Mesenchymal stem cell (in vitro differentiated cells and primary cell): ENCODE results near the gene KRTAP22-2. TPM values are rescaled to one million over a fixed set of nuclear protein-coding genes. Genes with fewer than 3 reads are reported as not detected.

Experiments
- DNase-seq: peaks from one replicate; pipeline ENCODE4 v3.0.0-alpha.2; 2013
- H2AFZ ChIP-seq: one replicate; pipeline ENCODE4 v1.6.1; 2013; ENCODE audit warnings: low read depth, mild to moderate bottlenecking, control low read depth, inconsistent platforms, low read length, moderate library complexity
- H2AK5ac ChIP-seq: 2 replicates; pipeline ENCODE4 v1.6.1; 2013; ENCODE audit warnings: low read length, moderate library complexity, mild to moderate bottlenecking, inconsistent platforms; ENCODE audit not compliant: severe bottlenecking
- H2BK120ac ChIP-seq: one replicate; pipeline ENCODE4 v1.6.1; 2013; ENCODE audit warnings: low read depth, mild to moderate bottlenecking, inconsistent platforms, low read length, moderate library complexity
- H2BK12ac ChIP-seq, 2 experiments: one replicate each; pipeline ENCODE4 v1.6.1; 2013; ENCODE audit warnings: inconsistent platforms in 2 of 2, low read length in 2 of 2, mild to moderate bottlenecking in 2 of 2, moderate library complexity in 2 of 2, control low read depth in 1 of 2
- H2BK15ac ChIP-seq: one replicate; pipeline ENCODE4 v1.6.1; 2013; ENCODE audit warnings: mild to moderate bottlenecking, low read depth, inconsistent platforms; ENCODE audit not compliant: poor library complexity, severe bottlenecking
- H2BK5ac ChIP-seq: 2 replicates; pipeline ENCODE4 v1.6.1; 2013; ENCODE audit warnings: low read depth, mild to moderate bottlenecking, low read length, control low read depth, inconsistent platforms; ENCODE audit not compliant: poor library complexity, severe bottlenecking
- H3K14ac ChIP-seq, 2 experiments: one replicate each; pipeline ENCODE4 v1.6.1; 2013; ENCODE audit warnings: inconsistent platforms in 2 of 2, low read length in 2 of 2, control low read depth in 1 of 2, mild to moderate bottlenecking in 1 of 2, moderate library complexity in 1 of 2
- H3K18ac ChIP-seq, 2 experiments: one replicate each; pipeline ENCODE4 v1.6.1; 2013; ENCODE audit warnings: inconsistent platforms in 2 of 2, low read length in 2 of 2, control low read depth in 1 of 2, low read depth in 1 of 2, mild to moderate bottlenecking in 1 of 2
- H3K23ac ChIP-seq, 2 experiments: one replicate each; pipeline ENCODE4 v1.6.1; 2013; ENCODE audit warnings: inconsistent platforms in 2 of 2, low read length in 2 of 2, mild to moderate bottlenecking in 2 of 2, moderate library complexity in 2 of 2, control low read depth in 1 of 2
- H3K27ac ChIP-seq: 2 replicates; pipeline ENCODE4 v1.5.1; 2013; ENCODE audit warnings: mild to moderate bottlenecking, moderate library complexity, low read length, control low read depth, inconsistent platforms; ENCODE audit not compliant: poor library complexity, severe bottlenecking
- H3K27me3 ChIP-seq, 2 experiments: 2 replicates each; pipeline versions ENCODE4 v1.6.1 to v1.7.0; 2013; ENCODE audit warnings: low read length in 2 of 2, mild to moderate bottlenecking in 2 of 2, moderate library complexity in 2 of 2, control low read depth in 1 of 2, inconsistent platforms in 1 of 2; ENCODE audit not compliant: control insufficient read depth in 1 of 2, insufficient read depth in 1 of 2
- H3K36me3 ChIP-seq, 2 experiments: 2 replicates each; pipeline versions ENCODE4 v1.6.1 to v1.7.0; 2013; ENCODE audit warnings: low read length in 2 of 2, control low read depth in 1 of 2, inconsistent platforms in 1 of 2, low read depth in 1 of 2, mild to moderate bottlenecking in 1 of 2; ENCODE audit not compliant: insufficient read depth in 2 of 2, control insufficient read depth in 1 of 2
- H3K4ac ChIP-seq, 2 experiments: one replicate each; pipeline ENCODE4 v1.6.1; 2013; ENCODE audit warnings: inconsistent platforms in 2 of 2, low read length in 2 of 2, mild to moderate bottlenecking in 2 of 2, moderate library complexity in 2 of 2, control low read depth in 1 of 2, low read depth in 1 of 2
- H3K4me1 ChIP-seq: 2 replicates; pipeline ENCODE4 v1.6.1; 2013; ENCODE audit warnings: low read depth, low read length, control low read depth; ENCODE audit not compliant: control insufficient read depth, insufficient read depth
- H3K4me2 ChIP-seq: 2 replicates; pipeline ENCODE4 v1.6.1; 2013; ENCODE audit warnings: low read length, mild to moderate bottlenecking, inconsistent platforms; ENCODE audit not compliant: poor library complexity, severe bottlenecking
- H3K4me3 ChIP-seq, 2 experiments: 2 replicates each; pipeline versions ENCODE4 v1.5.1 to v1.7.0; 2013; ENCODE audit warnings: low read length in 2 of 2, mild to moderate bottlenecking in 2 of 2, control low read depth in 1 of 2, low read depth in 1 of 2; ENCODE audit not compliant: insufficient read depth in 1 of 2
- H3K79me1 ChIP-seq: replicated peaks from 2 replicates; pipeline ENCODE4 v1.6.1; 2013; ENCODE audit warnings: mild to moderate bottlenecking, control low read depth, low read length, inconsistent platforms; ENCODE audit not compliant: poor library complexity, severe bottlenecking
- H3K9ac ChIP-seq: 2 replicates; pipeline ENCODE4 v1.7.0; 2013; ENCODE audit warnings: mild to moderate bottlenecking, low read length, moderate library complexity
- H3K9me3 ChIP-seq: 2 replicates; pipeline ENCODE4 v1.7.0; 2013; ENCODE audit warnings: mild to moderate bottlenecking, low read length; ENCODE audit not compliant: control insufficient read depth
- H4K8ac ChIP-seq: one replicate; pipeline ENCODE4 v1.6.1; 2013; ENCODE audit warnings: inconsistent platforms, mild to moderate bottlenecking, low read length, moderate library complexity
- H4K91ac ChIP-seq: one replicate; pipeline ENCODE4 v1.6.1; 2013; ENCODE audit warnings: mild to moderate bottlenecking, low read length, inconsistent platforms
- WGBS: methylation state at CpG from one replicate; pipeline ENCODE4 v1.1.7; 2013; ENCODE audit warnings: mixed read lengths; 5-methylcytosine and 5-hydroxymethylcytosine counted together
- small RNA-seq: library from polyadenylated mRNA; stranded (forward); fragments of <200 nt; extraction: miRNeasy Mini kit (QIAGEN cat#:217004); gene quantifications from one replicate; pipeline ENCODE3, GENCODE V24; 2013; ENCODE audit warnings: low read depth

KRTAP22-2 gene

DNA sequence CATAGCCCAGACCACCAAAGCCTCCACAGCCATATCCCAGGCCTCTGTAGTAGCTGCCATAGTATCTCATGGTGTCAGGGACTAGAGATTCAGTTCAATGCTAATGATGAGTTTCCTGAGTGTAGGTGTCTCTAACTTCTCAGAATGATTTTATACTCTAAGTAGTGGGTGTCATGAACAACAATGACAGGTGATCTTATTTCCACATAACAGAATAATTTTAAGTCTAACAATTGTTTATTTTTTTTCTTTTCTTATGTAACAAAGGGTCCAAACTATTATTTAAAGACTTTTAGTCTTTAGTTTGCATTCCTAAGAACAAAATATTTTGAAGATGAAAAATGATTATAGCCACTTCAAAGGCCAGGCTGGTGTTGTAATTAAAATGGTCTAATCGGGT is 48.4 kb downstream of the KRTAP22-2 start, which contains the start of gene KRTAP19-6:
Gene KRTAP19-6 (minus strand): TSS at position 101 of the 400 bp plus-strand sequence. CDS start 31 bp downstream, at position 70.
- Histone ChIP-seq H3K27ac (no peak within 1 kb of the TSS), H3K27me3 (no peaks in the 10 kb centered on the region), H3K23ac (no peak within 1 kb of the TSS), H3K4me2 (no peak within 1 kb of the TSS), H3K18ac (no peak within 1 kb of the TSS), H2BK120ac (no peak within 1 kb of the TSS), H2AFZ (no peak within 1 kb of the TSS), H3K79me1 (no peaks in the 10 kb centered on the region), H3K4me1 (no peaks in the 10 kb centered on the region), H2AK5ac (no peak within 1 kb of the TSS), H2BK5ac (no peak within 1 kb of the TSS), H2BK12ac (no peak within 1 kb of the TSS), H4K91ac (no peak within 1 kb of the TSS), H3K36me3 (no peaks in the 10 kb centered on the region), H3K14ac (no peak within 1 kb of the TSS), H4K8ac (no peak within 1 kb of the TSS), H3K9ac (no peak within 1 kb of the TSS), H3K9me3 (no peaks in the 10 kb centered on the region), H3K4ac (no peak within 1 kb of the TSS), H3K4me3 (no peak within 1 kb of the TSS), H2BK15ac (no peak within 1 kb of the TSS)
- no CpG with 5 or more reads among the region's 1 CpG for WGBS
- DNase-seq, result no peak

Small RNA genes lying within 50 kb of the gene (small RNA-seq; reads per million reads assigned to genes)
- not detected for gene KRTAP20-1
- not detected for gene KRTAP20-4
- gene KRTAP22-1, result not detected
- not detected for gene KRTAP22-2
